ENCODE results near the gene CCNI. TPM values are rescaled to one million over a fixed set of nuclear protein-coding genes. Genes with fewer than 3 reads are reported as not detected.

The CCNI gene
- total RNA-seq, 2 donors from 2014 or later = 92.6 to 185 TPM

GRCh38 chr4:77021614-77022089 lies 54.1 kb downstream of the CCNI start:
- Histone ChIP-seq H3K36me3 (replicated peaks in 1 of 2; ENCODE audit: insufficient read depth in 1 of 2, low read depth in 2 of 2) (peaks cover 0 to 2% of the 10 kb centered on the region in 2 donors), H3K4me3 (no peak overlapping the region), H3K27ac (no peak overlapping the region), H3K27me3 (no peaks in the 10 kb centered on the region), H3K9me3 (no peaks in the 10 kb centered on the region), H3K4me1 (peaks cover 13% of the 10 kb centered on the region)
- DNase-seq = peak in 2 of 4 donors; percentile 12 to 17
- 34 to 46% methylated on average over 5 of the region's 5 CpGs for WGBS, 2 donors
- intact Hi-C loops (cut with DNase I) = no loop called here
- TF ChIP-seq CTCF (IDR thresholded peaks at IDR 0.05) (no peak), POLR2A (IDR thresholded peaks at IDR 0.05) (no peak)
- ATAC-seq = peak; percentile 60

GRCh38 chr4:77020017-77020416 lies 55.8 kb downstream of the CCNI start:
- no peak overlapping the region for H3K27ac ChIP-seq
- TF ChIP-seq CTCF (IDR thresholded peaks at IDR 0.05) (no peak), POLR2A (IDR thresholded peaks at IDR 0.05) (no peak)
- no peaks in the 10 kb centered on the region for H3K27me3 ChIP-seq
- no peak overlapping the region for H3K4me3 ChIP-seq
- H3K36me3 ChIP-seq (replicated peaks in 1 of 2; ENCODE audit: insufficient read depth in 1 of 2, low read depth in 2 of 2) = peaks cover 0 to 2% of the 10 kb centered on the region in 2 donors
- ATAC-seq = no peak
- 61 to 77% methylated on average over 3 of the region's 3 CpGs for WGBS, 2 donors
- intact Hi-C loops (cut with DNase I) = no loop called here
- DNase-seq = no peak
- H3K9me3 ChIP-seq = no peaks in the 10 kb centered on the region
- H3K4me1 ChIP-seq = peaks cover 13% of the 10 kb centered on the region

GRCh38 chr4:77015390-77015789 lies 60.4 kb downstream of the CCNI start:
- TF ChIP-seq POLR2A (IDR thresholded peaks at IDR 0.05) = no peak
- intact Hi-C loops (cut with DNase I) = no loop called here
- ATAC-seq = no peak
- Histone ChIP-seq H3K4me3 (no peak overlapping the region), H3K4me1 (no peaks in the 10 kb centered on the region), H3K9me3 (no peaks in the 10 kb centered on the region), H3K36me3 (replicated peaks in 1 of 2; ENCODE audit: insufficient read depth in 1 of 2, low read depth in 2 of 2) (peaks cover 0 to 2% of the 10 kb centered on the region in 2 donors), H3K27ac (no peak overlapping the region), H3K27me3 (no peaks in the 10 kb centered on the region)
- 64 to 73% methylated on average over 1 of the region's 1 CpG for WGBS, 2 donors
- no peak for DNase-seq

- Histone ChIP-seq H3K36me3 (replicated peaks in 1 of 2; ENCODE audit: insufficient read depth in 1 of 2, low read depth in 2 of 2) (no peaks in the 10 kb centered on the region), H3K27me3 (no peaks in the 10 kb centered on the region), H3K27ac (no peak overlapping the region), H3K4me3 (no peak overlapping the region), H3K9me3 (no peaks in the 10 kb centered on the region), H3K4me1 (no peaks in the 10 kb centered on the region)
- ATAC-seq (no peak), DNase-seq (no peak)
- intact Hi-C loops (cut with DNase I) = no loop called here
- WGBS, 2 donors = 73 to 91% methylated on average over 1 of the region's 1 CpG
- TF ChIP-seq CTCF (IDR thresholded peaks at IDR 0.05) = no peak
- TF ChIP-seq POLR2A (IDR thresholded peaks at IDR 0.05) = no peak
Observed at GRCh38 chr4:77014256-77014655, 61.5 kb downstream of the CCNI start.

GRCh38 chr4:77012726-77013125 lies 63.1 kb downstream of the CCNI start:
- Histone ChIP-seq H3K36me3 (replicated peaks in 1 of 2; ENCODE audit: insufficient read depth in 1 of 2, low read depth in 2 of 2) (no peaks in the 10 kb centered on the region), H3K4me1 (peaks cover 5% of the 10 kb centered on the region), H3K27ac (no peak overlapping the region), H3K4me3 (no peak overlapping the region), H3K27me3 (no peaks in the 10 kb centered on the region), H3K9me3 (no peaks in the 10 kb centered on the region)
- peak in 1 of 4 donors; percentile 9 for DNase-seq
- 71 to 80% methylated on average over 5 of the region's 5 CpGs for WGBS, 2 donors
- peak; percentile 38 for ATAC-seq
- TF ChIP-seq CTCF (IDR thresholded peaks at IDR 0.05) (no peak), POLR2A (IDR thresholded peaks at IDR 0.05) (no peak)
- intact Hi-C loops (cut with DNase I) = no loop called here
